OCI-LY7 (cell line): ENCODE results near the gene ALDH9A1.

Experiments used
- CTCF ChIP-seq: fragments of 200-600 bp; sonication (generic); conservative IDR thresholded peaks from 2 replicates; pipeline ENCODE4 v1.5.1; 2014; ENCODE audit warnings: mild to moderate bottlenecking, antibody characterized with exemption, low read length, moderate library complexity, mixed read lengths
- EZH2phosphoT487 ChIP-seq: fragments of 200-600 bp; sonication (generic); IDR thresholded peaks from 2 replicates; pipeline ENCODE4 v1.6.1; 2018; ENCODE audit warnings: low read depth, borderline replicate concordance, mild to moderate bottlenecking, mixed run types, antibody characterized with exemption, low read length, moderate library complexity, mixed read lengths

DNA sequence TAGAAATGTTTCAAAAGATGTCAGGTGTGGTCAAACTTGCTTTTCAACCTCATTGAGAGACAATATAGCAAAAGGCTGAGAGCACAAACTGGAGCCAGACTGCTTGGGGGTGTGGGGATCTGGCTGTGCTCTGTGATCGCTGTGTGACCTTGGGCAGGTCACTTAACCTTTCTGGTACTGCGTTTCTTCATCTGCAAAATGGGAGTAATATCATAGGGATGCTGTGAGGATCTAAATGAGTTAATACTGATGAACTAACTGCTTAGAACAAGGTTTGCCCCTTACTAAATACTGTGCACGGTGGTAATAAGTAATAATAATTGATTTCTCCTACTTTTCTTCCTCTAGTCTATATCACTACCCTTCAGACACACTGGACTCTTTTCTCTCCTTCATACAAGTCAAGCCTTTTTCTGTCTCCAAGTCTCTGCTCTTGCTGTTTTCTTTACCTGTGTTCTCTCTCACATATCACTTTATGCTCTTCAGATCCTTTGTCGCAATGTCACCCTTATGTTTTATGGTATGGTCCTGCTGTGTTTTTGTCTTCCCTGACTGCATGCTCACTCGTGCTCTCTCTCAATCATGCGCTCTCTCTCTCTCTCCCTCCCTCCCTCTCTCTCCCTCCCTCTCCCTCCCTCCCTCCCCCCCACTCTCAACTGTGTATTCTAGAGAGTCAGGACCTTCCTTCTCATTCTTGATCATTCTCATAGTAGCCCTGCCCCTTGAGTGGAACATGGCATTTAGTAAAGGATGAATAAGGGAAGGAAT is 64.0 kb downstream of the ALDH9A1 start:
- no peak for TF ChIP-seq CTCF
- no peak for TF ChIP-seq EZH2phosphoT487
